T-cell (primary cell): ENCODE results near the gene PDIA2. TPM values are rescaled to one million over a fixed set of nuclear protein-coding genes. Genes with fewer than 3 reads are reported as not detected.

Source experiments
- ATAC-seq, 4 experiments: fragments of 200-7000 bp in 3 of 4; fragments of 150-1000 bp in 1 of 4; cut with Tn5 transposase; replicated peaks in 1 of 4; 1 replicate in 3 of 4; 2 replicates in 1 of 4; pipeline ENCODE4 v1.10.0; 2021; ENCODE audit warnings: moderate library complexity in 3 of 4, mild to moderate bottlenecking in 2 of 4, moderate number of reproducible peaks in 1 of 4
- CTCF ChIA-PET, 2 donors: fragments of 300-600 bp; sonication (Branson Sonifier 250); formaldehyde crosslinking; loops; one replicate each; lab custom pipeline; 2022; ENCODE audit warnings: antibody characterized with exemption in 2 of 2; lab: Charles Lee
- POLR2A ChIA-PET, 2 donors: fragments of 300-600 bp; sonication (Branson Sonifier 250); formaldehyde crosslinking; loops; one replicate each; lab custom pipeline; 2022; ENCODE audit warnings: antibody characterized with exemption in 2 of 2; lab: Charles Lee
- DNase-seq, 35 experiments: peaks; one replicate each; pipeline versions ENCODE4 v3.0.0 to v3.0.0-alpha.2; 2013 to 2023
- H3K27ac ChIP-seq: one replicate; pipeline ENCODE4 v1.5.1; 2013; ENCODE audit warnings: low read length
- H3K27me3 ChIP-seq, 2 experiments: replicated peaks in 1 of 2; 1 replicate in 1 of 2; 2 replicates in 1 of 2; pipeline versions ENCODE4 v1.6.1 to v1.7.0; 2013; ENCODE audit warnings: low read length in 1 of 2, mixed read lengths in 1 of 2; ENCODE audit not compliant: control insufficient read depth in 2 of 2, insufficient read depth in 2 of 2; ENCODE audit errors: extremely low read depth in 1 of 2
- H3K36me3 ChIP-seq, 2 donors: 1 replicate in 1 of 2; 2 replicates in 1 of 2; pipeline versions ENCODE4 v1.6.1 to v1.7.0; 2013; ENCODE audit warnings: low read length in 1 of 2; ENCODE audit not compliant: control insufficient read depth in 2 of 2, insufficient read depth in 1 of 2; ENCODE audit errors: extremely low read depth in 1 of 2
- H3K4me1 ChIP-seq, 2 experiments: 1 replicate in 1 of 2; 2 replicates in 1 of 2; pipeline versions ENCODE4 v1.6.1 to v1.7.0; 2013; ENCODE audit warnings: low read length in 2 of 2, mixed read lengths in 1 of 2; ENCODE audit not compliant: insufficient read depth in 2 of 2, control insufficient read depth in 1 of 2; ENCODE audit errors: extremely low read depth in 1 of 2
- H3K4me3 ChIP-seq, 2 donors: 1 replicate in 1 of 2; 2 replicates in 1 of 2; pipeline versions ENCODE4 v1.5.1 to v1.7.0; 2013; ENCODE audit warnings: mild to moderate bottlenecking in 2 of 2, low read length in 1 of 2, moderate library complexity in 1 of 2; ENCODE audit not compliant: control insufficient read depth in 1 of 2; ENCODE audit errors: extremely low read depth in 1 of 2
- H3K9me3 ChIP-seq: 2 replicates; pipeline ENCODE4 v1.7.0; 2013
- H3K27ac Mint-ChIP-seq, 2 donors: one replicate each; pipeline ENCODE4 v1.8.0; 2020 to 2021; ENCODE audit warnings: mild to moderate bottlenecking in 2 of 2, mixed read lengths in 2 of 2
- H3K27me3 Mint-ChIP-seq, 2 donors: one replicate each; pipeline ENCODE4 v1.8.0; 2021 to 2022; ENCODE audit warnings: mixed read lengths in 2 of 2
- H3K36me3 Mint-ChIP-seq: one replicate; pipeline ENCODE4 v1.8.0; 2021; ENCODE audit warnings: mixed read lengths
- H3K4me1 Mint-ChIP-seq, 3 donors: one replicate each; pipeline ENCODE4 v1.8.0; 2020 to 2022; ENCODE audit warnings: mixed read lengths in 3 of 3, mild to moderate bottlenecking in 1 of 3
- H3K4me3 Mint-ChIP-seq, 3 donors: one replicate each; pipeline ENCODE4 v1.8.0; 2020 to 2022; ENCODE audit warnings: mild to moderate bottlenecking in 3 of 3, mixed read lengths in 3 of 3, moderate library complexity in 3 of 3
- H3K9me3 Mint-ChIP-seq, 3 donors: one replicate each; pipeline ENCODE4 v1.8.0; 2020 to 2022; ENCODE audit warnings: mixed read lengths in 3 of 3
- WGBS: methylation state at CpG from one replicate; pipeline ENCODE4 v1.1.5; 2013; ENCODE audit warnings: missing lambda C conversion rate; ENCODE audit not compliant: insufficient coverage; 5-methylcytosine and 5-hydroxymethylcytosine counted together
- total RNA-seq, 35 experiments: library from RNA in 6 of 35; stranded (reverse) in 6 of 35; fragments of 120-200 nt in 1 of 35; gene quantifications; one replicate each; pipeline versions ENCODE4 v1.2.1 to v1.2.4 and lab custom pipeline; 2013 to 2026

The PDIA2 gene
- total RNA-seq, 5 donors from 2014 or later (not counting 1 experiment from before 2014, with no cell fraction given) = 0.38 to 0.54 (median 0.53) TPM; not detected in 2

- CTCF ChIA-PET = no interaction called here
- Mint-ChIP-seq H3K9me3 (no peaks in the 10 kb centered on the region), H3K4me3 (no peak overlapping the region), H3K4me1 (peaks cover 0 to 23% (median 15%) of the 10 kb centered on the region in 3 donors), H3K27me3 (no peaks in the 10 kb centered on the region), H3K27ac (no peak overlapping the region), H3K36me3 (peaks cover 3% of the 10 kb centered on the region)
- Histone ChIP-seq H3K27ac (no peak overlapping the region), H3K27me3 (no peaks in the 10 kb centered on the region), H3K36me3 (peaks cover 0 to 4% of the 10 kb centered on the region in 2 donors), H3K4me3 (no peak overlapping the region), H3K4me1 (peaks cover 0 to 7% of the 10 kb centered on the region in 2 experiments), H3K9me3 (no peaks in the 10 kb centered on the region)
- DNase-seq (no peak), ATAC-seq (no peak)
- POLR2A ChIA-PET = interaction anchor here in 1 of 2 donors (0.6 kb wide), 1 partner anchor 85 kb away, joined by 3 read pairs; no protein-coding TSS in a partner anchor
- 80% methylated on average over 1 of the region's 4 CpGs for WGBS
Observed at GRCh38 chr16:243348-243747, 39.6 kb upstream of the PDIA2 start.

- no peaks in the 10 kb centered on the region for H3K9me3 ChIP-seq
- H3K27ac Mint-ChIP-seq = no peak overlapping the region
- no peak for ATAC-seq
- ChIA-PET CTCF (no interaction called here), POLR2A (no interaction called here)
- H3K4me3 Mint-ChIP-seq = no peak overlapping the region
- no peak for DNase-seq
- no peaks in the 10 kb centered on the region for H3K27me3 ChIP-seq
- H3K36me3 ChIP-seq = peaks cover 0 to 5% of the 10 kb centered on the region in 2 donors
- no peak overlapping the region for H3K27ac ChIP-seq
- 100% methylated on average over 3 of the region's 9 CpGs for WGBS
- peaks cover 0 to 7% of the 10 kb centered on the region in 2 experiments for H3K4me1 ChIP-seq
- peaks cover 4% of the 10 kb centered on the region for H3K36me3 Mint-ChIP-seq
- H3K9me3 Mint-ChIP-seq = no peaks in the 10 kb centered on the region
- no peaks in the 10 kb centered on the region for H3K27me3 Mint-ChIP-seq
- H3K4me3 ChIP-seq = no peak overlapping the region
- peaks cover 0 to 18% (median 9%) of the 10 kb centered on the region in 3 donors for H3K4me1 Mint-ChIP-seq
Observed at GRCh38 chr16:245105-245504, 37.9 kb upstream of the PDIA2 start.

GRCh38 chr16:247027-247426 is 35.9 kb upstream of the PDIA2 start:
- Histone ChIP-seq H3K36me3 (peaks cover 0 to 4% of the 10 kb centered on the region in 2 donors), H3K27me3 (no peaks in the 10 kb centered on the region), H3K4me3 (no peak overlapping the region), H3K27ac (no peak overlapping the region), H3K4me1 (peaks cover 2 to 3% of the 10 kb centered on the region in 2 experiments), H3K9me3 (no peaks in the 10 kb centered on the region)
- CTCF ChIA-PET = no interaction called here
- WGBS = 93% methylated on average over 6 of the region's 12 CpGs
- no peaks in the 10 kb centered on the region for H3K27me3 Mint-ChIP-seq
- H3K27ac Mint-ChIP-seq = peak overlapping the region in 1 of 2 donors; percentile 39
- H3K36me3 Mint-ChIP-seq = peaks cover 10% of the 10 kb centered on the region
- POLR2A ChIA-PET = no interaction called here
- ATAC-seq (no peak), DNase-seq (no peak)
- H3K4me1 Mint-ChIP-seq = peaks cover 0 to 11% (median 4%) of the 10 kb centered on the region in 3 donors
- no peak overlapping the region for H3K4me3 Mint-ChIP-seq
- no peaks in the 10 kb centered on the region for H3K9me3 Mint-ChIP-seq

- Mint-ChIP-seq H3K4me1 (peaks cover 20 to 21% (median 21%) of the 10 kb centered on the region in 3 donors), H3K4me3 (no peak overlapping the region), H3K27ac (no peak overlapping the region), H3K36me3 (peaks cover 14% of the 10 kb centered on the region), H3K27me3 (no peaks in the 10 kb centered on the region), H3K9me3 (no peaks in the 10 kb centered on the region)
- Histone ChIP-seq H3K27me3 (no peaks in the 10 kb centered on the region), H3K4me1 (peaks cover 12 to 27% of the 10 kb centered on the region in 2 experiments), H3K9me3 (no peaks in the 10 kb centered on the region), H3K27ac (no peak overlapping the region), H3K36me3 (peaks cover 4 to 5% of the 10 kb centered on the region in 2 donors), H3K4me3 (no peak overlapping the region)
- ATAC-seq (no peak), DNase-seq (no peak)
- ChIA-PET CTCF (no interaction called here), POLR2A (no interaction called here)
- WGBS = 98% methylated on average over 11 of the region's 12 CpGs
Observed at GRCh38 chr16:249431-249830, 33.5 kb upstream of the PDIA2 start.

GRCh38 chr16:252366-253337 is 30.3 kb upstream of the PDIA2 start:
- H3K27me3 Mint-ChIP-seq = no peaks in the 10 kb centered on the region

GRCh38 chr16:253833-254232 is 29.1 kb upstream of the PDIA2 start:
- Histone ChIP-seq H3K27ac (no peak overlapping the region), H3K36me3 (peaks cover 8 to 16% of the 10 kb centered on the region in 2 donors), H3K27me3 (no peaks in the 10 kb centered on the region), H3K4me1 (peaks cover 12 to 28% of the 10 kb centered on the region in 2 experiments), H3K4me3 (no peak overlapping the region), H3K9me3 (no peaks in the 10 kb centered on the region)
- no peaks in the 10 kb centered on the region for H3K27me3 Mint-ChIP-seq
- peak overlapping the region in 1 of 3 donors; percentile 78 for H3K4me3 Mint-ChIP-seq
- peaks cover 21 to 31% (median 23%) of the 10 kb centered on the region in 3 donors for H3K4me1 Mint-ChIP-seq
- peak in 1 of 35 experiments; percentile 30 for DNase-seq
- 61% methylated on average over 5 of the region's 6 CpGs for WGBS
- peak overlapping the region; percentile 48 to 65 for H3K27ac Mint-ChIP-seq
- CTCF ChIA-PET = interaction anchor here in 1 of 2 donors (1.5 kb wide), 1 partner anchor 99 kb away, joined by 8 read pairs; the partner anchor contains the start of gene AXIN1
- peak; percentile 40 to 70 (median 57) for ATAC-seq
- no peaks in the 10 kb centered on the region for H3K9me3 Mint-ChIP-seq
- H3K36me3 Mint-ChIP-seq = peaks cover 21% of the 10 kb centered on the region
- POLR2A ChIA-PET = no interaction called here

More at GRCh38 chr16:252366-253337, 30.3 kb upstream of the PDIA2 start:
- Histone ChIP-seq H3K4me1 (peaks cover 12 to 28% of the 10 kb centered on the region in 2 experiments), H3K27ac (peak overlapping the region; percentile 73), H3K9me3 (no peaks in the 10 kb centered on the region), H3K4me3 (peak overlapping the region; percentile 28 to 53), H3K27me3 (no peaks in the 10 kb centered on the region), H3K36me3 (peaks cover 8 to 16% of the 10 kb centered on the region in 2 donors)
- Mint-ChIP-seq H3K9me3 (no peaks in the 10 kb centered on the region), H3K27ac (peak overlapping the region; percentile 89 to 94), H3K36me3 (peaks cover 21% of the 10 kb centered on the region), H3K4me3 (peak overlapping the region; percentile 61 to 79 (median 78)), H3K4me1 (peaks cover 21 to 31% (median 23%) of the 10 kb centered on the region in 3 donors)
- CTCF ChIA-PET = interaction anchor here in 1 of 2 donors (1.5 kb wide), 1 partner anchor 100 kb away, joined by 8 read pairs; the partner anchor contains the start of gene AXIN1
- DNase-seq (peak in 12 of 35 experiments; percentile 6 to 46 (median 17)), ATAC-seq (peak; percentile 70 to 77 (median 72))
- 76% methylated on average over 8 of the region's 30 CpGs for WGBS
- POLR2A ChIA-PET = interaction anchor here in 1 of 2 donors (0.6 kb wide), 1 partner anchor 496 kb away, joined by 4 read pairs; no protein-coding TSS in a partner anchor
